ENCODE measurements around the gene SF3B2. TPM values are rescaled to one million over a fixed set of nuclear protein-coding genes. Genes with fewer than 3 reads are reported as not detected.
A peak's percentile ranks its signal among the peaks of the same experiment; 100 is the strongest.

SF3B2 gene
- total and polyA plus RNA-seq, 4 donors, result 50.5 to 67.6 (median 57.2) TPM

GRCh38 chr11:66111158-66111557 lies 59.0 kb downstream of the SF3B2 start:
- Histone ChIP-seq H3K4me3 (ENCODE audit: low read depth in 1 of 3, low read length in 3 of 3) (no peak overlapping the region), H3K27ac (ENCODE audit: low read depth in 1 of 2, low read length in 2 of 2) (no peak overlapping the region), H3K9ac (ENCODE audit: low read depth in 1 of 2, low read length in 2 of 2) (no peak overlapping the region), H3K36me3 (ENCODE audit: control insufficient read depth in 4 of 4, insufficient read depth in 3 of 4, low read depth in 1 of 4, low read length in 3 of 4) (no peaks in the 10 kb centered on the region), H3K4me1 (ENCODE audit: control insufficient read depth in 4 of 4, insufficient read depth in 4 of 4, low read length in 3 of 4) (peaks cover 0 to 5% (median 2%) of the 10 kb centered on the region in 4 donors), H3K9me3 (ENCODE audit: control insufficient read depth in 4 of 4, low read length in 3 of 4) (no peaks in the 10 kb centered on the region), H3K27me3 (ENCODE audit: control insufficient read depth in 4 of 4, insufficient read depth in 4 of 4, low read length in 3 of 4) (no peaks in the 10 kb centered on the region)
- TF ChIP-seq RXRA (IDR thresholded peaks at IDR 0.05) (no peak), MAX (IDR thresholded peaks at IDR 0.05) (no peak), YY1 (IDR thresholded peaks at IDR 0.05) (no peak), FOXA2 (IDR thresholded peaks at IDR 0.05) (no peak), NR2F2 (IDR thresholded peaks at IDR 0.05) (no peak), ZBTB33 (IDR thresholded peaks at IDR 0.05) (no peak), HNF4A (conservative IDR thresholded peaks at IDR 0.05) (no peak), SP1 (IDR thresholded peaks at IDR 0.05) (no peak), EGR1 (IDR thresholded peaks at IDR 0.05; ENCODE audit: low read depth in 2 of 2) (no peak), ATF3 (IDR thresholded peaks at IDR 0.05) (no peak), JUND (IDR thresholded peaks at IDR 0.05) (no peak), FOXA1 (IDR thresholded peaks at IDR 0.05) (no peak), CTCF (IDR thresholded peaks at IDR 0.05; ENCODE audit: low read depth, low read length, missing input control) (no peak), HNF4G (IDR thresholded peaks at IDR 0.05) (no peak), TAF1 (conservative IDR thresholded peaks at IDR 0.05) (no peak), RAD21 (IDR thresholded peaks at IDR 0.05) (no peak)
- TF ChIP-seq, protein P1, sequence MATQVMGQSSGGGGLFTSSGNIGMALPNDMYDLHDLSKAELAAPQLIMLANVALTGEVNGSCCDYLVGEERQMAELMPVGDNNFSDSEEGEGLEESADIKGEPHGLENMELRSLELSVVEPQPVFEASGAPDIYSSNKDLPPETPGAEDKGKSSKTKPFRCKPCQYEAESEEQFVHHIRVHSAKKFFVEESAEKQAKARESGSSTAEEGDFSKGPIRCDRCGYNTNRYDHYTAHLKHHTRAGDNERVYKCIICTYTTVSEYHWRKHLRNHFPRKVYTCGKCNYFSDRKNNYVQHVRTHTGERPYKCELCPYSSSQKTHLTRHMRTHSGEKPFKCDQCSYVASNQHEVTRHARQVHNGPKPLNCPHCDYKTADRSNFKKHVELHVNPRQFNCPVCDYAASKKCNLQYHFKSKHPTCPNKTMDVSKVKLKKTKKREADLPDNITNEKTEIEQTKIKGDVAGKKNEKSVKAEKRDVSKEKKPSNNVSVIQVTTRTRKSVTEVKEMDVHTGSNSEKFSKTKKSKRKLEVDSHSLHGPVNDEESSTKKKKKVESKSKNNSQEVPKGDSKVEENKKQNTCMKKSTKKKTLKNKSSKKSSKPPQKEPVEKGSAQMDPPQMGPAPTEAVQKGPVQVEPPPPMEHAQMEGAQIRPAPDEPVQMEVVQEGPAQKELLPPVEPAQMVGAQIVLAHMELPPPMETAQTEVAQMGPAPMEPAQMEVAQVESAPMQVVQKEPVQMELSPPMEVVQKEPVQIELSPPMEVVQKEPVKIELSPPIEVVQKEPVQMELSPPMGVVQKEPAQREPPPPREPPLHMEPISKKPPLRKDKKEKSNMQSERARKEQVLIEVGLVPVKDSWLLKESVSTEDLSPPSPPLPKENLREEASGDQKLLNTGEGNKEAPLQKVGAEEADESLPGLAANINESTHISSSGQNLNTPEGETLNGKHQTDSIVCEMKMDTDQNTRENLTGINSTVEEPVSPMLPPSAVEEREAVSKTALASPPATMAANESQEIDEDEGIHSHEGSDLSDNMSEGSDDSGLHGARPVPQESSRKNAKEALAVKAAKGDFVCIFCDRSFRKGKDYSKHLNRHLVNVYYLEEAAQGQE (IDR thresholded peaks at IDR 0.05), result no peak
- WGBS, result 97% methylated on average over 3 of the region's 3 CpGs
- no peak for DNase-seq (ENCODE audit: low spot score)

- H3K36me3 ChIP-seq (ENCODE audit: control insufficient read depth in 4 of 4, insufficient read depth in 3 of 4, low read depth in 1 of 4, low read length in 3 of 4), result no peaks in the 10 kb centered on the region
- 87% methylated on average over 9 of the region's 9 CpGs for WGBS
- no peaks in the 10 kb centered on the region for H3K27me3 ChIP-seq (ENCODE audit: control insufficient read depth in 4 of 4, insufficient read depth in 4 of 4, low read length in 3 of 4)
- DNase-seq (ENCODE audit: low spot score), result no peak
- H3K9me3 ChIP-seq (ENCODE audit: control insufficient read depth in 4 of 4, low read length in 3 of 4), result no peaks in the 10 kb centered on the region
- H3K9ac ChIP-seq (ENCODE audit: low read depth in 1 of 2, low read length in 2 of 2), result no peak overlapping the region
- H3K27ac ChIP-seq (ENCODE audit: low read depth in 1 of 2, low read length in 2 of 2), result peak overlapping the region in 1 of 2 donors; percentile 28
- peaks cover 0 to 5% (median 2%) of the 10 kb centered on the region in 4 donors for H3K4me1 ChIP-seq (ENCODE audit: control insufficient read depth in 4 of 4, insufficient read depth in 4 of 4, low read length in 3 of 4)
- no peak overlapping the region for H3K4me3 ChIP-seq (ENCODE audit: low read depth in 1 of 3, low read length in 3 of 3)
- TF ChIP-seq CTCF (IDR thresholded peaks at IDR 0.05; ENCODE audit: low read depth, low read length, missing input control) (no peak), RXRA (IDR thresholded peaks at IDR 0.05) (no peak), ATF3 (IDR thresholded peaks at IDR 0.05) (no peak), ZBTB33 (IDR thresholded peaks at IDR 0.05) (no peak)
Measured at GRCh38 chr11:66112041-66112491, 59.9 kb downstream of the SF3B2 start.

All from liver (tissue), 9 donors.